Measurements from ENCODE around the gene LRRC51. TPM values are rescaled to one million over a fixed set of nuclear protein-coding genes. Genes with fewer than 3 reads are reported as not detected.

LRRC51 gene
- total and polyA plus RNA-seq, 2 experiments from 2014 or later: 4.3 to 5.6 TPM

DNA sequence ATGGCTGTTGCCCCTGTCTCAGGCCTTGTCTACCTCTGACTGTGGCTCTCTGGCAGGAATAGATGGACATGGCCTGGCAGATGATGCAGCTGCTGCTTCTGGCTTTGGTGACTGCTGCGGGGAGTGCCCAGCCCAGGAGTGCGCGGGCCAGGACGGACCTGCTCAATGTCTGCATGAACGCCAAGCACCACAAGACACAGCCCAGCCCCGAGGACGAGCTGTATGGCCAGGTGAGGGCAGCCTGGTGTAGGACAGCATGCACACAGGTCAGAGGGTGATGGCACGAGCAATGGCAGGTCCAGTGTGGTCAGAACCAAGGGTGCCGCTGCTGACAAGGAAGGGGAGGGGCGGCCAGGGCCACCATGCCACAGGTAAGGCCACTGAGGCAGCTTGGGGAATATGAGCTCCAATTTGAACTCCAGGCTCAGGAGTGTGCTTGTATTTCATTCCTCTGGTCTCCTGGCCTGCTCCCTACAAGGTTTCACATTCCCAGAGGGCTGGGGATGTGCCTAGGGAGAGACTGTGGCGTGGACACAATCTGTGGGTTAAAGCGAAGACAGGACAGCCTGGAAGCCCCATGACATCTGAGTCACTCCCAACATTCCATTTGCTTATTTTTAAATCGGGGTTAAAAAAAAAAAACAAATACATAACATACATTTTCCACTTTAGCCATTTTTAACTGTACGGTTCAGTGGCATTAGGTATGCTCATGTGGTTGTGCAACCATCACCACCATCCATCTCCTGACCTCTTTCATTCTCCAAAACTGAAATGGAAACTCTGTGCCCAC, 55.4 kb downstream of the LRRC51 start:
- Histone ChIP-seq H3K27me3 (peaks cover 16% of the 10 kb centered on the region), H3K4me1 (ENCODE audit: low read depth) (no peaks in the 10 kb centered on the region), H3K9me3 (ENCODE audit: low read depth) (no peaks in the 10 kb centered on the region), H3K36me3 (no peaks in the 10 kb centered on the region), H3K4me3 (no peak overlapping the region), H3K27ac (no peak overlapping the region)
- TF ChIP-seq, protein P1, sequence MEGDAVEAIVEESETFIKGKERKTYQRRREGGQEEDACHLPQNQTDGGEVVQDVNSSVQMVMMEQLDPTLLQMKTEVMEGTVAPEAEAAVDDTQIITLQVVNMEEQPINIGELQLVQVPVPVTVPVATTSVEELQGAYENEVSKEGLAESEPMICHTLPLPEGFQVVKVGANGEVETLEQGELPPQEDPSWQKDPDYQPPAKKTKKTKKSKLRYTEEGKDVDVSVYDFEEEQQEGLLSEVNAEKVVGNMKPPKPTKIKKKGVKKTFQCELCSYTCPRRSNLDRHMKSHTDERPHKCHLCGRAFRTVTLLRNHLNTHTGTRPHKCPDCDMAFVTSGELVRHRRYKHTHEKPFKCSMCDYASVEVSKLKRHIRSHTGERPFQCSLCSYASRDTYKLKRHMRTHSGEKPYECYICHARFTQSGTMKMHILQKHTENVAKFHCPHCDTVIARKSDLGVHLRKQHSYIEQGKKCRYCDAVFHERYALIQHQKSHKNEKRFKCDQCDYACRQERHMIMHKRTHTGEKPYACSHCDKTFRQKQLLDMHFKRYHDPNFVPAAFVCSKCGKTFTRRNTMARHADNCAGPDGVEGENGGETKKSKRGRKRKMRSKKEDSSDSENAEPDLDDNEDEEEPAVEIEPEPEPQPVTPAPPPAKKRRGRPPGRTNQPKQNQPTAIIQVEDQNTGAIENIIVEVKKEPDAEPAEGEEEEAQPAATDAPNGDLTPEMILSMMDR (IDR thresholded peaks at IDR 0.05; ENCODE audit: low read depth, low read length): no peak
- no peak for DNase-seq (ENCODE audit: low read depth in 1 of 2, low spot score in 1 of 2)

DNA sequence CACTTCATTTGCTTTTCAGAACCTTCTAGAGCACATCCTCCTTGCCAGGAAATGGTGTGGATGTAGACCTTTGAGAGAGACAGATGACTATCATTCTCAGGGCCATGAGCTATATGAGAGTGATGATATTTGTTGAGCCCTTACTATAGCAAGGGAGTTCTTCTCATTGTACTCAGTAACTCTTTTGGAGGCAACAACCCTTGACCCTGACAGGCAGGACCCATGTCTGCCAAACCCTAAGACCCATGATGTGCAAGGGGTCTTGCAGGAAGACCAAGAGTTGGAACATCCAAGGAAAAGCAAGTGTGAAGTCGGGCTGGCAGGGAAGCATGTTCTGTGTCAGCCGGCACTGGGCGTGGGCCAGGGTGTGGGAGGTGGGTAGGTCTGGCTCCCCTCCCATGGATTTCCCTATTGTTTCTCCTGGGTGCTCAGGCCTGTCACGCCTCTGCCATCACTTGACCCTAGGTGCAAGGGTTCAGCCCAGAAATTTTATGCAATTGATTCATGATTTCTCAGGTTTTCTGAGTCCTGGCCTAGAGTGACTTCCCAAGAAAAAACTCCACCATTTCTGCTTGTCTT, 56.1 kb downstream of the LRRC51 start:
- no peak for DNase-seq (ENCODE audit: low read depth in 1 of 2, low spot score in 1 of 2)
- Histone ChIP-seq H3K36me3 (no peaks in the 10 kb centered on the region), H3K27ac (no peak overlapping the region), H3K27me3 (peaks cover 10% of the 10 kb centered on the region), H3K4me3 (no peak overlapping the region), H3K4me1 (ENCODE audit: low read depth) (no peaks in the 10 kb centered on the region), H3K9me3 (ENCODE audit: low read depth) (no peaks in the 10 kb centered on the region)
- TF ChIP-seq, protein P1 (IDR thresholded peaks at IDR 0.05; ENCODE audit: low read depth, low read length): no peak

DNA sequence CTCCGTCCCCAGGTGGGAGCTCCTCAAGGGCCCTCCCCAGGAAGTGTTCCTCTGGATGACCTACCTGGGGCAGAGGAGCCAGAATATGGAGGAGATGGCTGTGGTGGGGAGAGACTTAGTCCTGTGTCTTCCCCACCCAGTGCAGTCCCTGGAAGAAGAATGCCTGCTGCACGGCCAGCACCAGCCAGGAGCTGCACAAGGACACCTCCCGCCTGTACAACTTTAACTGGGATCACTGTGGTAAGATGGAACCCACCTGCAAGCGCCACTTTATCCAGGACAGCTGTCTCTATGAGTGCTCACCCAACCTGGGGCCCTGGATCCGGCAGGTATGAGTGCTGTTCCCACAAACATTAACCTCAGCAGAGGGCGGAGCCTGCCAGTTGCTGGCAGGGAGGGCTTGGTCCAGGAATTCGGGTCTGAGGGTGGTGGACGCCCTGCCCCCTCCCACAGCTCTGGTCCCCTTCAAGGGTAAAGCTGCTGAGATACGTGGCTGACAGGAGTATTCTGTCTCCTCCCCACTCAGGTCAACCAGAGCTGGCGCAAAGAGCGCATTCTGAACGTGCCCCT, 58.3 kb downstream of the LRRC51 start:
- Histone ChIP-seq H3K27me3 (no peaks in the 10 kb centered on the region), H3K36me3 (no peaks in the 10 kb centered on the region), H3K9me3 (ENCODE audit: low read depth) (no peaks in the 10 kb centered on the region), H3K4me1 (ENCODE audit: low read depth) (no peaks in the 10 kb centered on the region), H3K4me3 (no peak overlapping the region), H3K27ac (no peak overlapping the region)
- TF ChIP-seq, protein P1 (IDR thresholded peaks at IDR 0.05; ENCODE audit: low read depth, low read length): no peak
- DNase-seq (ENCODE audit: low read depth in 1 of 2, low spot score in 1 of 2): no peak

GRCh38 chr11:72139500-72139899, 58.9 kb downstream of the LRRC51 start:
- TF ChIP-seq, protein P1 (IDR thresholded peaks at IDR 0.05; ENCODE audit: low read depth, low read length): no peak
- Histone ChIP-seq H3K27ac (no peak overlapping the region), H3K4me1 (ENCODE audit: low read depth) (no peaks in the 10 kb centered on the region), H3K27me3 (no peaks in the 10 kb centered on the region), H3K9me3 (ENCODE audit: low read depth) (no peaks in the 10 kb centered on the region), H3K36me3 (no peaks in the 10 kb centered on the region), H3K4me3 (no peak overlapping the region)
- no peak for DNase-seq (ENCODE audit: low read depth in 1 of 2, low spot score in 1 of 2)

GRCh38 chr11:72140661-72141060, 60.0 kb downstream of the LRRC51 start:
- TF ChIP-seq, protein P1 (IDR thresholded peaks at IDR 0.05; ENCODE audit: low read depth, low read length): no peak
- Histone ChIP-seq H3K36me3 (no peaks in the 10 kb centered on the region), H3K27me3 (no peaks in the 10 kb centered on the region), H3K27ac (no peak overlapping the region), H3K4me3 (no peak overlapping the region), H3K9me3 (ENCODE audit: low read depth) (no peaks in the 10 kb centered on the region), H3K4me1 (ENCODE audit: low read depth) (no peaks in the 10 kb centered on the region)
- DNase-seq (ENCODE audit: low read depth in 1 of 2, low spot score in 1 of 2): no peak

Data from cardiac muscle cell (in vitro differentiated cells and primary cell).